Stimulated activated CD4-positive, alpha-beta T cell treated with anti-CD3 and anti-CD28 coated beads, Interleukin-4, amount 100 ng/mL, for 24 hours (primary cell): ENCODE results near the gene FAT3.

Experiments used
- DNase-seq: peaks from one replicate; pipeline ENCODE4 v3.0.0-alpha.2; 2020

FAT3 gene

GRCh38 chr11:92224407-92225124, at the start of gene FAT3:
FAT3 (plus strand) TSS chr11:92224818; CDS start chr11:92352113, 127,295 bp downstream.
- no peak for DNase-seq

DNA sequence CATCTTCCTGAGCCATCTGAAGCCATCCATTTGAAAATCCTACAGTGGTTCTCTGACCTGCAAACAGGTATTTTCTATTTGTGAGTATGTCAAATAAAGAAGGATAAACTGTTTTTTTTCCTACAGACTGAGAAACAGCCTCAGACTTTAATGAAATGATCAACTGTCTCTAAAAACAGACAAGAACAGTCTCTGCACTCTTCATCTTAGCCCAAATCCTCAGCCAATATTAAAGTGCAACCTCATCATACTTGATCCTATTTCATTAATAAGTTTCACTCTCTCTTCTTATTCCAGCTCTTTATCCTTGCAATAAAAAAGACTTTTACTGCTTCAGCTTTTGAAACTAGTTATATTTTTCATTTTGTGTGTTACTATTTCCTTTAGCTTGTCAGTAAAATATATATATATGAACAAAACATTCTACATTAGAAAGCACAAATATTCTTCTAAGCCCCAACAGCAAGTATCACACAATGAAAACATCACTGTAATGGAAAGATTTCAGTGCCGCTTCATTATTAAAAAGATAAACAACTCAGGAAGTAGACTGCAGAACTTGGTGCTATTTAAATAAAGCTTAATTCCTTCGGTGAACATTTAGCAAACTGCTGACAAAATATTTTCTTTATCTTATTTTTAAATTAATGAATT, 45.5 kb upstream of the FAT3 start:
- DNase-seq, result no peak

DNA sequence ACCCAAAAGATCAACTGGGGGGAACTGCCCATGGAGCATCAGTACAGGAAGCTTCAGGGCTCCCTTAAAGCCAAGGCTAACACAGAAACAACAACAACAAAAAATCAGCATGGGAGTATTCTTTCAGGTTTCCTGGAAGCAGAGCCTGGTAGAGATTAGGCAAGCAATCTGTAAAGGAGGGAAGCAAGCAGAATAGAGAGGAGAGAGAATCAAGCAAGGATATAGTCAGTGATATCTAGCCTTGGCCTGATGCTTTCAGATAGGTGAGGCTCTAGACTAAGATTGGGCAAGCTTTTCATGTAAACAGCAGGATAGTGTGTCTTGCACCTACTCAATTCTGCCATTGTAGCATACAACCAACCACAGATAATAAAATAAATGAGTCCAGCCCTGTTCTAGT, 44.4 kb upstream of the FAT3 start:
- DNase-seq, result no peak

DNA sequence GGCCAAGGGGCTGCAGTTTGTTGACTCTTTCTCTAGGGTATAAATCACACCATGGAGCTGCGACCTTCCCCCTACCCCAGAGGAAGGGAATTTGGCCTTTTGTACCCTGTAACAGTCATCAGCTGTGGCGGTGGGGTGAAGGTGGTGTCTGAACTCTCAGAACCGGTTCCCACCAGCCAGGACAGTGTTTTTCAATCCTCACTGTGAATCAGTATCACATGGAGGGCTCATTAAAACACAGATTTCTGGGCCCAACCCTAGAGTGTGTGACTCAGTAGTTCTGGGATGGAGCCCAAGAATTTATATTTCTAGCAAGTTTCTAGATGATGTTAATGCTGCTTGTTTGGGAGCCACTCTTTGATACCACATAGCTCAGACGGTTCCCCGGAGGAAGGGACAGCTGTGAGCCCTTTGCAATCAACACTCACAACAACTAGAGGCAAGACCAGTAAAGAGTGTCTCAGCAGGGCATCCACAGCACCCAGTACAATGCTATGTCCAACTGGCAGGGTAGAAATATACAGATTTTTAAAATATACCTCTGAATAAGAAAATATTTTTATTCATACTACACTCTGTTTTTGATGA, 43.9 kb upstream of the FAT3 start:
- DNase-seq, result no peak

GRCh38 chr11:92190535-92191206, 33.9 kb upstream of the FAT3 start:
- DNase-seq, result no peak

- no peak for DNase-seq
Measured at GRCh38 chr11:92192141-92192540, 32.5 kb upstream of the FAT3 start.

DNA sequence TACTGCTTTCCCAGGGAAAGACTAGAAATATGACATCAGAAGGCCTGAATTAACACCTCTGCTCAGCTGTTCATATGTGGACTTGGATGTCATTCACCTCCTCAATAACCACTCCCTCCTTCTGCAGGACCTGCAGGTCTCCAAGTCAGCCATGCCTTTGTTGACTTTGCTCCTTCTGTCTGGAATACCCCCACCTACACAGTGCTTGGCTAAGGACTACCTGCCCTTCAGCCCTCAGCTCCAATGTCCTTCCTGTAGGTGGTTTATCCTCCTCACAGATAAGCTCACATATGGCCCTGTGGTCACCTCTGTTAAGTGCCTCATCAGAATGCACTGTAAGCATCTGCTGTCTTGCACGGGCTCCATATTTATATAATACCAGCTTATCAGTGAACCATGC, 26.4 kb upstream of the FAT3 start:
- DNase-seq, result no peak

GRCh38 chr11:92199991-92200390, 24.6 kb upstream of the FAT3 start:
- no peak for DNase-seq

DNA sequence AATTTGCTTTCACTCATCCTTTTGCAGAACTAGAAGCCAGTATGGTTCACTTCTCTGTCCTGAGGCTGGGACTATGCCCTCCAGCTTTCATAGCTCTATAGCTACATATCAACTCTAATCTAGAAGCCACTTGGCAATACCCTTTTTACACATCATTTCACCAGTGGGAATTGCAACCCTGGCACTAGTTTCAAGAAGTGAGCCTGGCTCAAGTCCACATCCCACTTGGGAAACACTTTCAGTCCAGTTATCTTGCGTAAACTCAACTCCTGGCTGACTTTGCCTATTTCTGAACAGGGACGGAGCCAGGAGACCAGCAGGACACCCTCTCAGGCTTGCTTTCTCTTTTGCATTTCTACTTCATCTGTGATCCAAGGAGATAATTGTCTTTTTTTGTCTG, 19.9 kb upstream of the FAT3 start:
- no peak for DNase-seq

GRCh38 chr11:92206441-92206840, 18.2 kb upstream of the FAT3 start:
- no peak for DNase-seq

- DNase-seq, result no peak
Measured at GRCh38 chr11:92211576-92212167, 12.9 kb upstream of the FAT3 start.

GRCh38 chr11:92212530-92212929, 12.1 kb upstream of the FAT3 start:
- DNase-seq, result no peak

- DNase-seq, result no peak
Measured at GRCh38 chr11:92216789-92217188, 7.8 kb upstream of the FAT3 start.

GRCh38 chr11:92219476-92219875, 5.1 kb upstream of the FAT3 start:
- DNase-seq, result no peak

GRCh38 chr11:92222701-92223100, 1.9 kb upstream of the FAT3 start:
- DNase-seq, result no peak

DNA sequence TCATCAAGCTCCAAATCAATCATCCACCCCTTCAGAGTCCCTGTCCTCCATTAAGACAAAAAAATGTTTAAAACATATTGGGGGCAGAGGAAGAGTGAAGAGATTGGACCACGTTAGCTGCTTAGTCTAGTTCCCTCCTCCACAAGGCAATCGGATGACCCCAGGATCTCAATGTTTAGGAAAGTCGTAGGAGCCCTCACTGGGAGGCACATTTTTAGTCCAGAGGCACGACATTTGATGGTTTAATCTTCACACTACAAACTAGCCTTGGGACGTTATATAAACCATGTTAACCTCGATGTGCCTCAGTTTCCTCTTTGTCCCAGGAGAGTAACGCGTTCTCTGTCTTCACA, 588 bp upstream of the FAT3 start:
- DNase-seq, result no peak

DNA sequence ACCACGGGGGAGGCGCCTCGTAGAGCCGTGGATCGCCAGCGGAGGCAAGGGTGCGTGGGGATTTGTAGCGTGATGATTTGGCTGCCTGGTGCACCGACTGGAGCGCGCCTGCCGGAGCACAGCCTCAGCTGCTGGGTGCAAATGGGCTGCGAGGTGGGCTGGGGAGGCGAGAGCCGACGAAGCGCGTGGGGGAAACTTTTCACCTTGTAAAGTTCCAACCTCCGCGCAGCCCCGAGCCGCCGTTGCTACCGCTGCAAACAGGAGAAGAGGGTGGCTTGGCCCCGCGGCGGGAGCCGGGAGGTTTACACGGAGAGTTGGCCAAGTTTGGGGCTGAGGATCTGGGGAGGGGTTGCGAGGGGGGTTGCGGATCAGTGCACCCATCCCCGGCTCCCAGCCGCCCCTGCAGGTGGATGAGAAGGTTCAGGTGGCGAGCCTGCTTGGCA, 528 bp downstream of the FAT3 start:
- no peak for DNase-seq

- DNase-seq, result no peak
Measured at GRCh38 chr11:92225568-92226330, 1.1 kb downstream of the FAT3 start.

DNA sequence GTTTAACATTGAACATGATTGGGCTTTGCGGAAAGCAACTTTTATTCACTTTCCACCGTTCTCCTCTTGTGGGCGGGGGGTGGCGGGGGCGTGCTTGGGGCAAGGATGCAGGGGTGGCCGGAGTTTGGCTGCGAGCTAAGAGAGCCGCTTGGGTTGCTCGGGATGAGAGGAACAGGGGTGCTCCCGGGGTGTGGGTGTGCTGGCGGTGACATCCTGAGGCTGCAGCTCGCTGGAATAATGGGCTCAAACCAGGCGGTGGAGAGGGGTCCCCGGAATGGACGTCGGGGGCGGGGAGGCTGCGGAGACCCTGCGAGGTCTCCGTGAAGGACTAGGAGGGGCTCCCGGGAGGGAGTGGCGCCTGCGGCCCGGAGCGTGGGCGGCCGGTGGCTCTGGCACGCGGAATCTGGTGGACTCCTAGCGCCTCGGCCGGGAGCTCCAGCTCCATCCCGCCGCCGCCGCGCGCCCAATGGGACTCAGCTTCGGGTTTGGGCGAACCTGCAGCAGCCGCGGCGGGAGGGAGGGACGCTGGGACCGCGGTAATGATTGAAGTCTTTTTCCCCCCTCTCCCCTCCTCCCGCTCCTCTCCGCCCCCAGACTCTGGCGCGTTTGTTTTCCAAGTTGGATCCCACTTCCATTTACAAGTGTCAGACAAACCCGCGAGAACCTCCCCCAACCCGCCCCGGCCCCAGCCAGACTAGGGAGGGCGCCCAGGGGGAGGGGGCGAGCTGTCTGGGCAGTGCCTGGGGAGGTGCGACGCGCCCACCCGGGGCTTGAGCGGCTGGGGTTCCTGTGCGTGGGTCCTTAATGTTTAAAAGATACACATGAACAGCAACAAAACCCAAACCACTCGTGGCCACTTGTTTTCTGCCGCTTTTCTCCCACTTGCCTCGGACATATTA, 2.0 kb downstream of the FAT3 start:
- no peak for DNase-seq

DNA sequence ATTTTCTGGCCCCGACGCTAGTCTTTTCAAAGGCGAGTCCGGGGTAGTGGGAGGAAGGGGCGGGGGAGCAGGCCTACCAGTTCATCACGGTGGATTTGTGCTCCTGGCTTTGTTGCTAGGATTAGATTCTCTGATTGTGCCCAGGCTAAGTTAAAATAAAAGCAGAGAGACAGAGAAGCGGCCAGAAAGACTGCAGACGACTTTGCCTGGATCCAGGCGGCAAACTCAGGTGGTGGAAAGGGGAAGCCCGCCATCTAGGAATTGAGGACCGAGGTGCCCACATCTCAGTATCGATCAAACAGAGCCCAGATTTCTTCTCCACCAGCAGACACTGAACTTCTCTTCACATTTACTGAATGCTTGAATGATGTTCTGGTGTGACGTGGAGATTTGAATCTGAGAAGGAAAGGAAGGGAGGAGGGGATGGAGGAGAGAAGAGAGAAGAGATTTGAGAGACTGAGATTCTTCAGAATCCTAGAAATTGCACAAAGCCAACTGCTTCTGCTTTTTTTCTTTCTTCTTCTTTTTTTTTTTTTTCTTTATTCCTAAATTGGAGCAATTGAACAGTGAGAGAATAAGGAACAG, 2.7 kb downstream of the FAT3 start:
- DNase-seq, result no peak
